ENCODE measurements around the gene CCHCR1. TPM values are rescaled to one million over a fixed set of nuclear protein-coding genes. Genes with fewer than 3 reads are reported as not detected.

Gene CCHCR1
- total RNA-seq, 1 experiment from 2014 or later, result 31.3 TPM

DNA sequence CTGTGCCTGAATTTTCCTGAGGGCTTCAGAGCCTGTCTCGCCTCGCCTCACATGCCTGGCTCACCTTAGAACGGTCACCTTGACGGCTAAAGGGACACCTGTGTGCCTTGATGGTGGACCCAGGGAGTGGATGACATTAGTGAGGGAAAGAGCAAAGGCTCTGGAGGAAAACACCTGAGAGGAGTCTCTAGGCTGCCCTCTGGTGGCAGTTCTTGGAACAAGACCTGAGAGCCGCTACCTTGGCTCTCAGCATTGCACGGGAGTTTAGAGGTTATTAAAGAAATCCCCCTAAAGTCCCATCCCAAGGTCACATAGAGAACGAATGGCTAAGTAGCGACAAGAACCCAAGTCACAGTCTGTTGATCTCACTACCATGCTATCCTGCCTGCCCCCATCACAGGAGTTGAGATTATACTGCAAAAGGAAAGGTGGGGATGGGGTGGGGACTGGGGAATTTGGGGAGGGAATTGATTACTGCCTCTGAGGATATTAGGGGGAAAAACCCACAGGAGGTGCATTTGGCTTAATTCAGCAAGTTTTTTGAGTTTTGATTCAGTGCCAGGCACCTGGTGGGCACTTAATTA is 29.4 kb downstream of the CCHCR1 start:
- Histone ChIP-seq H3K27ac (ENCODE audit: low read length) (no peak overlapping the region), H4K20me1 (ENCODE audit: low read length) (no peaks in the 10 kb centered on the region), H3K9ac (ENCODE audit: low read length) (no peak overlapping the region), H2AFZ (ENCODE audit: low read length) (no peak overlapping the region), H3K36me3 (ENCODE audit: low read depth, low read length) (no peaks in the 10 kb centered on the region), H3K9me3 (ENCODE audit: low read length) (no peaks in the 10 kb centered on the region), H3K4me3 (ENCODE audit: low read length) (no peak overlapping the region), H3K27me3 (ENCODE audit: low read length) (no peaks in the 10 kb centered on the region), H3F3A (ENCODE audit: low read length, unreplicated experiment) (no peaks in the 10 kb centered on the region), H3K4me1 (ENCODE audit: insufficient read depth, low read length) (peaks cover 34% of the 10 kb centered on the region), H3K4me2 (ENCODE audit: low read length) (no peak overlapping the region), H3K79me2 (ENCODE audit: low read length) (no peaks in the 10 kb centered on the region), H3K9me2 (replicated peaks; ENCODE audit: low read length) (no peaks in the 10 kb centered on the region)
- POLR2A ChIA-PET (ENCODE audit: unreplicated experiment), result no interaction called here
- DNase-seq (peak; percentile 85), ATAC-seq (peak; percentile 40)
- intact Hi-C loops (cut with micrococcal nuclease), result loop anchor here (2.0 kb wide), 1 partner anchor 41 kb away; no protein-coding TSS in a partner anchor
- TF ChIP-seq EZH2 (IDR thresholded peaks at IDR 0.05; ENCODE audit: low read length, unreplicated experiment), result no peak
- TF ChIP-seq, protein P1, sequence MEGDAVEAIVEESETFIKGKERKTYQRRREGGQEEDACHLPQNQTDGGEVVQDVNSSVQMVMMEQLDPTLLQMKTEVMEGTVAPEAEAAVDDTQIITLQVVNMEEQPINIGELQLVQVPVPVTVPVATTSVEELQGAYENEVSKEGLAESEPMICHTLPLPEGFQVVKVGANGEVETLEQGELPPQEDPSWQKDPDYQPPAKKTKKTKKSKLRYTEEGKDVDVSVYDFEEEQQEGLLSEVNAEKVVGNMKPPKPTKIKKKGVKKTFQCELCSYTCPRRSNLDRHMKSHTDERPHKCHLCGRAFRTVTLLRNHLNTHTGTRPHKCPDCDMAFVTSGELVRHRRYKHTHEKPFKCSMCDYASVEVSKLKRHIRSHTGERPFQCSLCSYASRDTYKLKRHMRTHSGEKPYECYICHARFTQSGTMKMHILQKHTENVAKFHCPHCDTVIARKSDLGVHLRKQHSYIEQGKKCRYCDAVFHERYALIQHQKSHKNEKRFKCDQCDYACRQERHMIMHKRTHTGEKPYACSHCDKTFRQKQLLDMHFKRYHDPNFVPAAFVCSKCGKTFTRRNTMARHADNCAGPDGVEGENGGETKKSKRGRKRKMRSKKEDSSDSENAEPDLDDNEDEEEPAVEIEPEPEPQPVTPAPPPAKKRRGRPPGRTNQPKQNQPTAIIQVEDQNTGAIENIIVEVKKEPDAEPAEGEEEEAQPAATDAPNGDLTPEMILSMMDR (conservative IDR thresholded peaks at IDR 0.05; ENCODE audit: low read depth, low read length), result peak; percentile 83
- no peak for TF ChIP-seq EZH2phosphoT487 (IDR thresholded peaks at IDR 0.05; ENCODE audit: borderline replicate concordance, low read length)
- BruUV-seq (replicated peaks), result no TSS peak
- CTCF ChIA-PET, result no interaction called here

DNA sequence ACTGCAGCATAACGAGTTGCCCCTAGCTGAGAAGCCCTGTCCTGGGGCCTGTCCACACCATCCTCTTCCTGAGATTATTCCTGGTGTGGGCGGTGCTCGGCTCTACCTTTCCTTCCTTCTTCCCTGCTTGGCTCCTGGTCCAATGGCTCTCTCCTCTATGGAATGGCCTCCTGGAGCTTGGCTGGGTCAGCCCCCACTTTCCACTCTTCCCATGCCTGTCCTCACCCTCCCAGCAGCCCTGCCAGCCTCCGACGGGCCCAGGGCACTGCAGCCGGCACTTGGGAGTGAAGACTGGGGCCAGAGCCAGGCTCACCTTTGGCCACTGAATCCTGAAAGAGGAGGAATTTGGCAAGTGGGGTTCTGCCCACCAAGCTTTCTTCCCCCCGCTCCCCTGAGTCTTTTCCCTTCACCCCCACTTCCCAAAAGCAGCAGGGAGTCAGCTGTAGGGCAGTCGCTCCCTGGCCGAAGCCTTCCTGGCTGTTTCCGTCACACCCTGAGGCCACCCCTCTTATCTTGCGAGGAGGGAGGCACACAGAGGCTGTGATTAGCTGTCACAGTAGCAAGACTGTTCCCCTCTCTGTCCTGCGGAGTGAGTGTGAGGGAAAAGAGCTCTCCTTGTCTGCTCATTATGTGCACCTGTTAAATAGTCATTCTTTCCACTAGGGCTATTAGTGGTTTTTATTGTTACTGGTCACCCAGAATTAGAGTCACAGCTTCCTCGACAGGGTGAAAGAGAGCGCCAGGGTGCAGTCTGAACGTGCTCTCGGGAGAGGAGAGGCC is 31.0 kb downstream of the CCHCR1 start:
- POLR2A ChIA-PET (ENCODE audit: unreplicated experiment), result no interaction called here
- CTCF ChIA-PET, result interaction anchor here (2.3 kb wide), 1 partner anchor 39 kb away, joined by 8 read pairs; no protein-coding TSS in a partner anchor
- no peaks in the 10 kb centered on the region for H3K27me3 ChIP-seq (ENCODE audit: low read length)
- H3K9ac ChIP-seq (ENCODE audit: low read length), result no peak overlapping the region
- H3K9me2 ChIP-seq (replicated peaks; ENCODE audit: low read length), result no peaks in the 10 kb centered on the region
- no TSS peak for BruUV-seq (replicated peaks)
- H2AFZ ChIP-seq (ENCODE audit: low read length), result no peak overlapping the region
- no peak for DNase-seq
- no peaks in the 10 kb centered on the region for H3K36me3 ChIP-seq (ENCODE audit: low read depth, low read length)
- no peak for ATAC-seq
- H3K4me1 ChIP-seq (ENCODE audit: insufficient read depth, low read length), result peaks cover 34% of the 10 kb centered on the region
- no peak overlapping the region for H3K27ac ChIP-seq (ENCODE audit: low read length)
- H4K20me1 ChIP-seq (ENCODE audit: low read length), result no peaks in the 10 kb centered on the region
- no peak overlapping the region for H3K4me2 ChIP-seq (ENCODE audit: low read length)
- no peaks in the 10 kb centered on the region for H3K9me3 ChIP-seq (ENCODE audit: low read length)
- H3K4me3 ChIP-seq (ENCODE audit: low read length), result no peak overlapping the region
- H3K79me2 ChIP-seq (ENCODE audit: low read length), result no peaks in the 10 kb centered on the region
- no peaks in the 10 kb centered on the region for H3F3A ChIP-seq (ENCODE audit: low read length, unreplicated experiment)
- intact Hi-C loops (cut with micrococcal nuclease), result no loop called here
- no peak for TF ChIP-seq EZH2phosphoT487 (IDR thresholded peaks at IDR 0.05; ENCODE audit: borderline replicate concordance, low read length)

DNA sequence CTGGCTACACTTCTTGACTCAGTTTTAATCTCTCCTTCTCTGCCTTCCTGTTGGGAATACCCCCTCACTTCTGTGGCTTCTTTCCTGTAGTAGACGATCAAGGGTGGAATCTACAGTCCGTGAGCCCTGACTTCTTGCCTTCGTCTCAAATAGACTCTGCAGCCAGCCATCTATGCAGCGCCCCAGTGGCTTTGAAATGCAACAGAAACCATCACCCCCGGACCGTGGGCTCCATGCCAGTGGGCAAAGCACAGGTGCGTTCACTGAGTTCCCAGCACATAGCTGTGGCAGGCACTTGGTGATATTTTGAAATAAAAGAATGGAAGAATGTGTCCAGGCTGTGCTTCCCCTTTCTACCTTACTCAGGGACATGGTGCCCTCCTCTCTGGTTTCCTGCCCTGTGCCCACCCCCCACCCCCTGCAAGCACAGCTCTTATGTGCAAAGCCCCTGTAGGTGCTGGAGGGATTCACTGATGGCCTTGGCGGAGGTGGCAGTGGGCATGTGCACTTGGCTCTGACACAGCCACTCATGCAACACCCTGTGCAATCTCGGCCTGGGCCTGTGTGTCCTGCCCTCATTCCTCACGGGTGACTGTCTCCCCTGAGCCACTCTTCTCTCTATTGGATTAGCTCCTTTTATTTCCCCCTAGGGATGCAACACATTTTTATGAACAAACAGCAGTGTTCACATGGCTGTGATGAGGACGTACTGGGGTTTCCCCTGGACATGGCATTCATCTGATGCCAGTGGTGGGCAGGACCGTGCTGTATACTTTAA is 31.8 kb downstream of the CCHCR1 start:
- ATAC-seq, result peak; percentile 39
- no peaks in the 10 kb centered on the region for H4K20me1 ChIP-seq (ENCODE audit: low read length)
- no TSS peak for BruUV-seq (replicated peaks)
- intact Hi-C loops (cut with micrococcal nuclease), result no loop called here
- ChIA-PET CTCF (interaction anchor here (0.6 to 2.3 kb wide), 3 partner anchors 33 to 218 kb away, joined by 3 to 8 read pairs (median 7); no protein-coding TSS in a partner anchor), POLR2A (ENCODE audit: unreplicated experiment) (no interaction called here)
- no peak overlapping the region for H3K9ac ChIP-seq (ENCODE audit: low read length)
- peak overlapping the region; percentile 61 for H3K27ac ChIP-seq (ENCODE audit: low read length)
- DNase-seq, result peak; percentile 40
- H3K9me3 ChIP-seq (ENCODE audit: low read length), result no peaks in the 10 kb centered on the region
- no peak overlapping the region for H2AFZ ChIP-seq (ENCODE audit: low read length)
- no peaks in the 10 kb centered on the region for H3K9me2 ChIP-seq (replicated peaks; ENCODE audit: low read length)
- no peak overlapping the region for H3K4me3 ChIP-seq (ENCODE audit: low read length)
- H3F3A ChIP-seq (ENCODE audit: low read length, unreplicated experiment), result no peaks in the 10 kb centered on the region
- H3K27me3 ChIP-seq (ENCODE audit: low read length), result no peaks in the 10 kb centered on the region
- no peaks in the 10 kb centered on the region for H3K36me3 ChIP-seq (ENCODE audit: low read depth, low read length)
- peak overlapping the region; percentile 39; the same call in 1 of the 2 replicates for H3K4me2 ChIP-seq (ENCODE audit: low read length)
- TF ChIP-seq, protein P1 (conservative IDR thresholded peaks at IDR 0.05; ENCODE audit: low read depth, low read length), result no peak
- no peak for TF ChIP-seq EZH2 (IDR thresholded peaks at IDR 0.05; ENCODE audit: low read length, unreplicated experiment)
- no peak for TF ChIP-seq EZH2phosphoT487 (IDR thresholded peaks at IDR 0.05; ENCODE audit: borderline replicate concordance, low read length)
- peaks cover 34% of the 10 kb centered on the region for H3K4me1 ChIP-seq (ENCODE audit: insufficient read depth, low read length)
- H3K79me2 ChIP-seq (ENCODE audit: low read length), result no peaks in the 10 kb centered on the region
